IPS DF 6.9 (cell line): ENCODE data around the gene GPR78.

Source experiments
- DNase-seq: peaks from one replicate; pipeline ENCODE4 v3.0.0-alpha.2; 2013; ENCODE audit warnings: low read depth, low spot score
- H3K27ac ChIP-seq: one replicate; pipeline ENCODE4 v1.5.1; 2013; ENCODE audit warnings: low read length, control low read depth
- H3K27me3 ChIP-seq: 2 replicates; pipeline ENCODE4 v1.6.1; 2013; ENCODE audit warnings: mild to moderate bottlenecking, low read length; ENCODE audit not compliant: control insufficient read depth, insufficient read depth
- H3K36me3 ChIP-seq: 2 replicates; pipeline ENCODE4 v1.6.1; 2013; ENCODE audit warnings: low read length; ENCODE audit not compliant: control insufficient read depth, insufficient read depth
- H3K4me1 ChIP-seq: 2 replicates; pipeline ENCODE4 v1.6.1; 2013; ENCODE audit warnings: low read length; ENCODE audit not compliant: control insufficient read depth, insufficient read depth
- H3K4me3 ChIP-seq: 2 replicates; pipeline ENCODE4 v1.5.1; 2013; ENCODE audit warnings: mild to moderate bottlenecking, low read length
- H3K9me3 ChIP-seq: 2 replicates; pipeline ENCODE4 v1.6.1; 2013; ENCODE audit warnings: low read length, inconsistent platforms; ENCODE audit not compliant: control insufficient read depth, insufficient read depth
- WGBS: extraction: QIAGEN DNeasy Blood & Tissue Kit; methylation state at CpG from one replicate; pipeline ENCODE4 v1.1.7; 2013; ENCODE audit warnings: mixed read lengths, missing lambda C conversion rate; ENCODE audit not compliant: insufficient read length, insufficient coverage; 5-methylcytosine and 5-hydroxymethylcytosine counted together

GPR78 gene

DNA sequence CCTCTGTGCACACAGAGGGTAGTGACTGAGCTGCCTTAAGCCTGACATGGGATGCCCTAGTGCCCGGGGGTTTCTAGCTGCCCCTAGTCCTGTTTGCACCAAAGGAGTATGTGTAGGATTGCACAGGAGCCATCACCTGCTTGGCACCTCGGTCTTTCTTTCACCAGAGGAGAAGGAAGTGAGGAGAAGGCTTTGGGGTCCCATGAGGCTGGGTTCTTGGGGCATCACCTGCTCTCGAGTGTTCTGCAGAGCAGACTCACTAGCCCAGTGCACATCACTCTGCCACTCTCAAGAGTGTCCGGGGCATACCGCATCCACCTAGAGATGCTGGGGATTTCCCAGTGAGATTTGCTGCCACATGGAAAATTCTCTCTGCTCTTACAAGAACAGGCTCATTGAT is 40.5 kb upstream of the GPR78 start:
- Histone ChIP-seq H3K27me3 (no peaks in the 10 kb centered on the region), H3K4me3 (no peak overlapping the region), H3K4me1 (peaks cover 2% of the 10 kb centered on the region; the same call in 1 of the 2 replicates), H3K36me3 (no peaks in the 10 kb centered on the region), H3K9me3 (no peaks in the 10 kb centered on the region), H3K27ac (no peak overlapping the region)
- no peak for DNase-seq
- WGBS, result no CpG with 5 or more reads among the region's 5 CpGs

DNA sequence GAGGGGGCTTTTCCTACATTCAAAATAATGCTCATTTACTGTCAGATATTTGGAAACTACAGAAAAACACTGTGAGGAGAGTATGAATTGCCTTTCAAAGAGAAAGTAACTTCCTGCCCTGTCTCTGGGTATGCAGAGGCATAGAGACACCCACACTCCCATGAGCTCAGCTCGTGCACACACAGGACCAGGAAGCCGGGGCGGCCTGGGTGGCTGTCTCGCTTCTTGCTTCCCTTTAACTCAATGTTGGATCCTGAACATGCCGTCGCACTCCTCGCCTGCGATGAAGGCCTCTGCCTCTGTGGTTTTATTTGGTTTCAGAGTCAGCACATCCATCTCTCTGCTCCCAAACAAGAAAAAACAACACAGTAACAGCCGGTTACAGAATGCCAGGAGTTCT is 40.1 kb upstream of the GPR78 start:
- Histone ChIP-seq H3K36me3 (no peaks in the 10 kb centered on the region), H3K27ac (no peak overlapping the region), H3K27me3 (no peaks in the 10 kb centered on the region), H3K4me3 (no peak overlapping the region), H3K9me3 (no peaks in the 10 kb centered on the region), H3K4me1 (no peaks in the 10 kb centered on the region; the same call in 1 of the 2 replicates)
- WGBS, result no CpG with 5 or more reads among the region's 9 CpGs
- DNase-seq, result no peak

DNA sequence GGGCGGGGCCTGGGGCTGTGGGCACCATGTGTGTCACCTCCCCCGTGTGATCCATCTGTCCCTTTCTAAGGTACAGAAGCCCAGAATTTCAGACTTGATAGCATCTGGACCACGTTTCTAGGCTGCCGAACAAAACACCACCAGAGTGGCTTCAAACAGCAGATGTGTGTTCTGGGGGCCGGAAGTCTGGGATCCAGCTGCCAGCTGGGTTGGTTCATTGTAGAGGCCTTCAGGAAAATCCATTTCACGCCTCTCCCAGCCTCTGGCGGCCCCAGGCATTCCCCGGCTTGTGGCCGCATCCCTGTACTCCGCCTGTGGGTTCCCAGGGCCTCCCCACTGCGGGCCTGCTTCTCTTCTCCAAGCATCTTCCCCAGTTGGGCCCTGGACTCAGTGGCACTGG is 39.6 kb upstream of the GPR78 start:
- DNase-seq, result no peak
- WGBS, result no CpG with 5 or more reads among the region's 11 CpGs
- Histone ChIP-seq H3K27ac (no peak overlapping the region), H3K4me3 (no peak overlapping the region), H3K4me1 (no peaks in the 10 kb centered on the region; the same call in none of the 2 replicates), H3K9me3 (no peaks in the 10 kb centered on the region), H3K36me3 (no peaks in the 10 kb centered on the region), H3K27me3 (no peaks in the 10 kb centered on the region)

DNA sequence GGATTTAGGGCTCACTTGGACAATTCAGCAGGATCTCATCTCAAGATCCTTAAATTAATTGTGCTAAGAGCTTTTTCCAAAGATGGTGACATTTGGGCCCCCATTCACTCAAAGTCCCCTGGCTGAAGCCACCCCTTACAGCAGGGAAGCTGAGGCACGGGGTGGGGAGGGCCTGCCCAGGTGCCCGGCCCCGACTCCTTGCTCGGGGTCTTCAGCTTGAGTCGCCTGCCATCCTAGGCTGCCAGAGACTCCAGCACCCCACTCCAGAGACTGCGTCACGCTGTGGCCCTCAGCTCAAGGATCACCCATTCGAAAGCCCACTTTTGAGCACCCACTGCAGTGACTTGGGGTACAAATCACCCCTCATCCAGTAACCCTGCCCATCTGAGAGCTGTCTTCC is 39.2 kb upstream of the GPR78 start:
- WGBS, result no CpG with 5 or more reads among the region's 8 CpGs
- DNase-seq, result no peak
- Histone ChIP-seq H3K27me3 (no peaks in the 10 kb centered on the region), H3K9me3 (no peaks in the 10 kb centered on the region), H3K27ac (no peak overlapping the region), H3K4me1 (no peaks in the 10 kb centered on the region; the same call in none of the 2 replicates), H3K36me3 (no peaks in the 10 kb centered on the region), H3K4me3 (no peak overlapping the region)

DNA sequence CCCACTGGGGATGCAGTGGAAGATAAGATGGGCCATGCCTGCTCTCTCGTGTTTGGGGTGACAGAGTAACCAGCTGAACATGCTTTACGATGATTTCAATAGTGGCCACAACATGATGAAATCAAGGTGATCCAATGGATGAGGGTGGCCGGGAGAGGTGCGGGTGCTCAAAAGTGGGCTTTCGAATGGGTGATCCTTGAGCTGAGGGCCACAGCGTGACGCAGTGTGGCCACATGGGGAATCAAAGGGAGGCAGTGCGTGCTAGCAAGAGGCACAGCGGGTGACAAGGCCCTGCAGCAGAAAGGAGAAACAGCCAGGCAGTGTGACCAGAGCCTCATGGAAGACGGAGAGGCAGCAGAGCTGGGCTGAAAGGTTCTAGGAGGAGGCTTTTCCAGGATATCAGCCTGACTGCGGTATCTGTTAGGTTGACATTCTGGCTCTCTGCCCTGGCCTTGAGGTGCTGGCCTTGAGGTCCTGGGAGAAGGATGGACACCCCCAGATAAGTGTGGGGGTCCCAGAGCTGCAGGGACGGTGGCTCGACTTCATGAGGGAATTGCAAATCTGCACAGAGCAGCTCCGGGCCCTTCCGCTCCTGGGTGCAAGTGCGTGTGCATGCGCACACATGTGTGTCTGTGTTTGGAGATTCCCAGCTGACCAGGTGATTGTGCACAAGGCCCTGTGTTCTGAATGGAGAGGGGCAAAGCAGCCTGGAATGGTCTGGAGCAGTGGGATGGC is 38.0 kb upstream of the GPR78 start:
- H3K36me3 ChIP-seq, result no peaks in the 10 kb centered on the region
- H3K9me3 ChIP-seq, result no peaks in the 10 kb centered on the region
- H3K4me1 ChIP-seq, result no peaks in the 10 kb centered on the region; the same call in none of the 2 replicates
- no peak overlapping the region for H3K4me3 ChIP-seq
- no peaks in the 10 kb centered on the region for H3K27me3 ChIP-seq
- WGBS, result no CpG with 5 or more reads among the region's 17 CpGs
- H3K27ac ChIP-seq, result no peak overlapping the region
- no peak for DNase-seq

DNA sequence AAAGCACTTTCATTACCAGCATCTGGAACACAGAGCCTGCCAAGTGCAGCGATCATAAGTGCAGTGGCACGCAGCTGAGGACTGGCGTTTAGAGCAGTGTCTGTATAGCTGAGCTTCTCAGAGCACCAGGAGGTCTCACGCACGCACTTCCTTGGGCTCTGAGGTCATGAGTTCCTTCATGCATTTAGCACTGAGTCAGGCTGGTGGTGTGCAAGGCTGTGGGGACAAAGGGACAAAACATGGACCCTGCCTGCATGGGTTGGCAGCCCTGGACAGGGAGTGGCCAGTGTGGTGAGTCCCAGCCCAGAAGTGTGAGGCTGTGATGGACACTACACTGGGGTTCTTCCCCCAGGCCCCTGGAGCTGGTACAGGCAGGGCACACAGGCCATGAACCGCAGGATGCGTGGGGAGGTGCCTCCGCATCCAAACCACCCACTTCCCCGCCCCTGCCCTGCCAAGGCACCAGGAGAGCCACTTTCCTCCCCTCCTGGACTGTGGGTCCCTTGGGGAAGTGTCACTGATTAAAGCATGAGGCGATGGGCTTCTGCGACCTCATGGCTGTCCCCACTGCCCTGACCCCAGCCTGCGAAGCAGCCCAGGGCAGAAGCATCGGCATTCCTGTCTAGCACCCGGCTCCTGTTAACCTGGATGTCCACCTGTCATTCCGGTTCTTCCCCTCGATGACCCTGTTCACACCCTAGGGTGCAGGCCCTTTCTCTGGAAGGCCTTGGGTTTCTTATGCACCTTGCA is 37.2 kb upstream of the GPR78 start:
- Histone ChIP-seq H3K27me3 (no peaks in the 10 kb centered on the region), H3K36me3 (no peaks in the 10 kb centered on the region), H3K9me3 (no peaks in the 10 kb centered on the region), H3K4me3 (no peak overlapping the region), H3K27ac (no peak overlapping the region), H3K4me1 (no peaks in the 10 kb centered on the region; the same call in none of the 2 replicates)
- no CpG with 5 or more reads among the region's 16 CpGs for WGBS
- no peak for DNase-seq

DNA sequence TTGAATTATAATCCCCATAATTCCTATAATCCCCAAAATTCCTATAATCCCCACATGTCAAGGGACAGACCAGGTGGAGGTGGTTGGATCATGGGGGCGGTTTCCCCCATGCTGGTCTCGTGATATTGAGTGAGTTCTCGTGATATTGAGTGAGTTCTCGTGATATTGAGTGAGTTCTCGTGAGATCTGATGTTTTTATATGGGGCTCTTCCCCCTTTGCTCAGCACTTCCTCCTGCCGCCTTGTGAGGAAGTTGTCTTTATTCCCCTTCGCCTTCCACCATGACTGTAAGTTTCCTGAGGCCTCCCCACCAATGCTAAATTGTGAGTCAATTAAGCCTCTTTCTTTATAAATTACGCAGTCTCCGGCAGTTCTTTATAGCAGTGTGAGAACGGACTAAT is 36.6 kb upstream of the GPR78 start:
- Histone ChIP-seq H3K4me3 (no peak overlapping the region), H3K4me1 (no peaks in the 10 kb centered on the region; the same call in none of the 2 replicates), H3K9me3 (no peaks in the 10 kb centered on the region), H3K36me3 (no peaks in the 10 kb centered on the region), H3K27ac (no peak overlapping the region), H3K27me3 (no peaks in the 10 kb centered on the region)
- WGBS, result no CpG with 5 or more reads among the region's 10 CpGs
- no peak for DNase-seq

DNA sequence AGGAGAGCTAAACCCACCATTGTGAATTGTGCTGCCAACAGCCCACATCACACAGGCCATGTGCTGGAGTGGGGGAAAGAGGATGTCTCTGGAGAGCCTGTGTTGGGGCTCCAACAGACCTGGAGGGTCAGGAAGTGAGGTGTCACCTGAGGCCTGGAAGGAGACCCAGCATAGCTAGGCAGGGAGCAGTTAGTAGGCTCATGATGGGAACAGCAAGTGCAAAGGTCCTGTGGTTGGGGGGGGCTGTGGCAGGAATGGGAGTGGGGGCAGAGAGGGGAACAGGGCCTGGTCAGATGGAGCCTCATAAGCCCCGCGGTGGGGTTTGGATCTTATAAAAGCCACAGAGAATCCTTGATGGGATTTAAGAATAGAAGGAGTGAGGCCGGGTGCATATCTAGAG is 35.9 kb upstream of the GPR78 start:
- Histone ChIP-seq H3K4me1 (no peaks in the 10 kb centered on the region; the same call in none of the 2 replicates), H3K4me3 (no peak overlapping the region), H3K27ac (no peak overlapping the region), H3K27me3 (no peaks in the 10 kb centered on the region), H3K9me3 (no peaks in the 10 kb centered on the region), H3K36me3 (no peaks in the 10 kb centered on the region)
- no peak for DNase-seq
- WGBS, result no CpG with 5 or more reads among the region's 3 CpGs

DNA sequence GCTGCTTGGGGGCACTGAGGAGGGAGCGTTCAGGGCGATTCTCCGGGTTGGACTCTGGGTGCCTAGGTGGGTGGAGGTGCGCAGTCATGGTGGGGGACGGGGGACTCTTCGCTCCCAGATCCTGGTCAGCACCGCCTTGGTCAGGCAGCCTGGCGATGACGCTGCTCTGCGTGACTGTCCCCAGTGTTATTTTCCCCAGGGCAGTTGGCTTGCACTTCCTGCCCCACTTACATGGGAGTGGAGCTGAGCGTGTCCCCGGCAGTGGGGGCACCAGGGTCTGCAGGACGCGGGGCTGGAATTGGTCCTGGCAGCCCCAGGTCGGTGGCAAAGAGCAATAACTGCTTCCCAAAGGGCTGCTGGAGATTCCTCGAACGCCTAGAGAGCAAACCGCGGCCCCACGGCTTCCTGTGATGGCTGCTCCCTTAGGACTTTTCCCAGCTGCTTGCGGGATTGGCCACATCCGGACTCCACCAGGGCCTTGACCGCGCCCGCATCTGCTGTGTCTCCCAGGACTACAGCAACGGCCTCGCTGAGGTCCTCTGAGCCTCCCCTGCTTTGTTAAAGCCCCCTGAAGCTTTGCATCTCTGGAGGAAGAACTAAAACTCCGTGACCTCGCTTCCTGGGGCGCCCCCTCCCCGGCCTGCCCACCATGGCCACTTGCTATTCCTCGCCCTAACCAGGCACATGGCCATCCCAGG is 35.3 kb upstream of the GPR78 start:
- H3K27me3 ChIP-seq, result no peaks in the 10 kb centered on the region
- DNase-seq, result no peak
- WGBS, result no CpG with 5 or more reads among the region's 32 CpGs
- H3K27ac ChIP-seq, result no peak overlapping the region
- H3K4me1 ChIP-seq, result no peaks in the 10 kb centered on the region; the same call in none of the 2 replicates
- no peaks in the 10 kb centered on the region for H3K36me3 ChIP-seq
- H3K4me3 ChIP-seq, result no peak overlapping the region
- no peaks in the 10 kb centered on the region for H3K9me3 ChIP-seq

DNA sequence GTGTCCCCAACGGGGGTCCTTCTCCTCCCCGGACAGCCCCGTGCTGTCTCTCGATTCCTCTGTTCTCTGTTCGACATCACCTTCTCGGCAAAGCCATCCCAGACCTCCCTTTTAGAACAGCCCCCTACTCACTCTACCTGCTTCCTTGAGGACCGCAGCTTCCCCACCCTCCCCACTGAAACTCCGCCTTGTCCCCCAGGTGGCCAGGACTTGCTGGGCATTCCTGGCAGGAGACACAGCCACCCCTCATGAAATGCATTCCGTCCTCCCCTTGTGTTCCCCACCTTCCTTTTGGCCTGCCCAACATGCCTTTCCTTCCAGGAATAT is 34.8 kb upstream of the GPR78 start:
- Histone ChIP-seq H3K9me3 (no peaks in the 10 kb centered on the region), H3K27me3 (no peaks in the 10 kb centered on the region), H3K4me1 (no peaks in the 10 kb centered on the region; the same call in none of the 2 replicates), H3K4me3 (no peak overlapping the region), H3K27ac (no peak overlapping the region), H3K36me3 (no peaks in the 10 kb centered on the region)
- no CpG with 5 or more reads among the region's 9 CpGs for WGBS
- DNase-seq, result no peak
